H9 (cell line): ENCODE data around the gene TIA1. TPM values are rescaled to one million over a fixed set of nuclear protein-coding genes. Genes with fewer than 3 reads are reported as not detected.

Source experiments
- DNase-seq: peaks from one replicate; pipeline ENCODE4 v3.0.0-alpha.2; 2017
- H2AFZ ChIP-seq: one replicate; pipeline ENCODE4 v1.6.1; 2013; ENCODE audit warnings: mild to moderate bottlenecking, low read length, control low read depth, moderate library complexity
- H2AK5ac ChIP-seq: 2 replicates; pipeline ENCODE4 v1.6.1; 2013; ENCODE audit warnings: low read length, control low read depth, mixed read lengths; ENCODE audit not compliant: insufficient read length
- H2BK120ac ChIP-seq: one replicate; pipeline ENCODE4 v1.6.1; 2013; ENCODE audit warnings: low read depth, mild to moderate bottlenecking, low read length, control low read depth, inconsistent platforms; ENCODE audit not compliant: poor library complexity, severe bottlenecking
- H2BK12ac ChIP-seq: 2 replicates; pipeline ENCODE4 v1.6.1; 2013; ENCODE audit warnings: low read length, control low read depth, mixed read lengths, low read depth; ENCODE audit not compliant: insufficient read length
- H2BK15ac ChIP-seq: 2 replicates; pipeline ENCODE4 v1.6.1; 2013; ENCODE audit warnings: low read depth, low read length, control low read depth
- H2BK20ac ChIP-seq: one replicate; pipeline ENCODE4 v1.6.1; 2013; ENCODE audit warnings: low read depth, mild to moderate bottlenecking, low read length, control low read depth, inconsistent platforms; ENCODE audit not compliant: poor library complexity, severe bottlenecking
- H2BK5ac ChIP-seq: 2 replicates; pipeline ENCODE4 v1.6.1; 2013; ENCODE audit warnings: low read length, control low read depth, mixed read lengths; ENCODE audit not compliant: insufficient read length
- H3K14ac ChIP-seq: 2 replicates; pipeline ENCODE4 v1.6.1; 2013; ENCODE audit warnings: low read length, control low read depth; ENCODE audit not compliant: insufficient read depth
- H3K18ac ChIP-seq: 2 replicates; pipeline ENCODE4 v1.6.1; 2013; ENCODE audit warnings: low read depth, mild to moderate bottlenecking, mixed read lengths, low read length, control low read depth; ENCODE audit not compliant: insufficient read length
- H3K23ac ChIP-seq: 2 replicates; pipeline ENCODE4 v1.6.1; 2013; ENCODE audit warnings: low read length, control low read depth, mixed read lengths, low read depth; ENCODE audit not compliant: insufficient read length
- H3K23me2 ChIP-seq: 2 replicates; pipeline ENCODE4 v1.6.1; 2013; ENCODE audit warnings: low read depth, mild to moderate bottlenecking, mixed read lengths, low read length, control low read depth; ENCODE audit not compliant: insufficient read length, poor library complexity, severe bottlenecking
- H3K27ac ChIP-seq: 2 replicates; pipeline ENCODE4 v1.5.1; 2013; ENCODE audit warnings: low read length, control low read depth, mixed read lengths, low read depth; ENCODE audit not compliant: insufficient read length
- H3K27me3 ChIP-seq: 2 replicates; pipeline ENCODE4 v1.6.1; 2013; ENCODE audit warnings: low read length, control low read depth, inconsistent platforms; ENCODE audit not compliant: insufficient read depth
- H3K4ac ChIP-seq: 2 replicates; pipeline ENCODE4 v1.6.1; 2013; ENCODE audit warnings: low read depth, mild to moderate bottlenecking, control low read depth, inconsistent platforms, low read length, moderate library complexity
- H3K4me1 ChIP-seq: 2 replicates; pipeline ENCODE4 v1.6.1; 2013; ENCODE audit warnings: low read length, control low read depth, inconsistent platforms; ENCODE audit not compliant: insufficient read depth
- H3K4me2 ChIP-seq: 2 replicates; pipeline ENCODE4 v1.6.1; 2013; ENCODE audit warnings: low read length, control low read depth, mixed read lengths; ENCODE audit not compliant: insufficient read length, insufficient read depth
- H3K56ac ChIP-seq: 2 replicates; pipeline ENCODE4 v1.6.1; 2013; ENCODE audit warnings: low read depth, mild to moderate bottlenecking, mixed read lengths, low read length, control low read depth; ENCODE audit not compliant: insufficient read length
- H3K79me1 ChIP-seq: 2 replicates; pipeline ENCODE4 v1.6.1; 2013; ENCODE audit warnings: low read depth, mild to moderate bottlenecking, moderate library complexity, low read length, control low read depth, inconsistent platforms; ENCODE audit not compliant: insufficient read depth, poor library complexity, severe bottlenecking
- H3K79me2 ChIP-seq: 2 replicates; pipeline ENCODE4 v1.6.1; 2013; ENCODE audit warnings: low read length, control low read depth, inconsistent platforms; ENCODE audit not compliant: insufficient read depth
- H3K9ac ChIP-seq: 2 replicates; pipeline ENCODE4 v1.6.1; 2013; ENCODE audit warnings: low read length, control low read depth, mixed read lengths; ENCODE audit not compliant: insufficient read length; ENCODE audit errors: extremely low read depth
- H3K9me3 ChIP-seq: one replicate; pipeline ENCODE4 v1.6.1; 2013; ENCODE audit warnings: low read depth, low read length, inconsistent platforms; ENCODE audit not compliant: control insufficient read depth
- H3T11ph ChIP-seq: one replicate; pipeline ENCODE4 v1.6.1; 2013; ENCODE audit warnings: mild to moderate bottlenecking, low read length, control low read depth, inconsistent platforms
- H4K20me1 ChIP-seq: one replicate; pipeline ENCODE4 v1.6.1; 2013; ENCODE audit not compliant: control insufficient read depth, insufficient read length, insufficient read depth
- H4K5ac ChIP-seq: 2 replicates; pipeline ENCODE4 v1.6.1; 2013; ENCODE audit warnings: low read depth, mild to moderate bottlenecking, mixed read lengths, low read length, control low read depth; ENCODE audit not compliant: insufficient read length
- H4K8ac ChIP-seq: replicated peaks from 2 replicates; pipeline ENCODE4 v1.6.1; 2013; ENCODE audit warnings: low read length, control low read depth, mixed read lengths, low read depth; ENCODE audit not compliant: insufficient read length
- H4K91ac ChIP-seq: 2 replicates; pipeline ENCODE4 v1.6.1; 2013; ENCODE audit warnings: low read depth, mild to moderate bottlenecking, moderate library complexity, mixed read lengths, low read length, control low read depth; ENCODE audit not compliant: insufficient read length
- H3K27ac Mint-ChIP-seq, 3 experiments: 2 replicates in 2 of 3; 3 replicates in 1 of 3; pipeline ENCODE4 v1.8.0; 2020 to 2021; ENCODE audit warnings: mixed read lengths in 3 of 3, mild to moderate bottlenecking in 1 of 3, moderate library complexity in 1 of 3
- H3K27me3 Mint-ChIP-seq: 2 replicates; pipeline ENCODE4 v1.8.0; 2021; ENCODE audit warnings: low read depth, mild to moderate bottlenecking, moderate library complexity, mixed read lengths
- H3K36me3 Mint-ChIP-seq, 3 experiments: 2 replicates in 2 of 3; 3 replicates in 1 of 3; pipeline ENCODE4 v1.8.0; 2020 to 2021; ENCODE audit warnings: low read depth in 3 of 3, mixed read lengths in 3 of 3; ENCODE audit not compliant: insufficient read depth in 1 of 3
- H3K4me1 Mint-ChIP-seq, 2 experiments: 2 replicates each; pipeline ENCODE4 v1.8.0; 2020; ENCODE audit warnings: mixed read lengths in 2 of 2
- H3K4me3 Mint-ChIP-seq, 2 experiments: 2 replicates in 1 of 2; 3 replicates in 1 of 2; pipeline ENCODE4 v1.8.0; 2020 to 2021; ENCODE audit warnings: mild to moderate bottlenecking in 2 of 2, mixed read lengths in 2 of 2, moderate library complexity in 1 of 2
- H3K9me3 Mint-ChIP-seq, 2 experiments: 2 replicates in 1 of 2; 3 replicates in 1 of 2; pipeline ENCODE4 v1.8.0; 2020; ENCODE audit warnings: mild to moderate bottlenecking in 2 of 2, mixed read lengths in 2 of 2, moderate library complexity in 1 of 2
- CTCF ChIP-seq: fragments of 200-600 bp; sonication (generic); conservative IDR thresholded peaks from 3 replicates; pipeline ENCODE4 v1.8.0; 2021; ENCODE audit warnings: antibody characterized with exemption, mild to moderate bottlenecking
- WGBS: extraction: QIAGEN DNeasy Blood & Tissue Kit; methylation state at CpG from one replicate; pipeline ENCODE4 v1.1.7; 2013; ENCODE audit warnings: missing lambda C conversion rate, low lambda C conversion rate, mixed read lengths; ENCODE audit not compliant: insufficient read length; ENCODE audit errors: extremely low coverage; 5-methylcytosine and 5-hydroxymethylcytosine counted together
- total RNA-seq: library from RNA; stranded (reverse); gene quantifications from 2 replicates; pipeline ENCODE4 v1.2.1, GENCODE V29; 2021

The TIA1 gene
- total RNA-seq, 1 experiment from 2014 or later = 193 TPM

GRCh38 chr2:70214365-70214764 is 34.1 kb downstream of the TIA1 start:
- Mint-ChIP-seq H3K27ac (no peak overlapping the region), H3K27me3 (no peaks in the 10 kb centered on the region), H3K36me3 (peaks cover 32 to 81% (median 72%) of the 10 kb centered on the region in 3 experiments), H3K4me1 (no peaks in the 10 kb centered on the region), H3K4me3 (no peak overlapping the region), H3K9me3 (no peaks in the 10 kb centered on the region)
- H3K23me2 ChIP-seq = no peaks in the 10 kb centered on the region
- no peaks in the 10 kb centered on the region for H3K4me1 ChIP-seq
- no peak overlapping the region for H3K18ac ChIP-seq
- H2BK12ac ChIP-seq = no peak overlapping the region
- no peak overlapping the region for H3K23ac ChIP-seq
- no peak overlapping the region for H2BK15ac ChIP-seq
- H3K4me2 ChIP-seq = no peak overlapping the region
- no peak overlapping the region for H2BK120ac ChIP-seq
- no peak overlapping the region for H2BK20ac ChIP-seq
- H3K27me3 ChIP-seq = no peaks in the 10 kb centered on the region
- H2BK5ac ChIP-seq = no peak overlapping the region
- no peak overlapping the region for H3K4ac ChIP-seq
- no peak overlapping the region for H4K8ac ChIP-seq
- no peak for DNase-seq
- WGBS = no CpG with 5 or more reads among the region's 1 CpG
- H3K9me3 ChIP-seq = no peaks in the 10 kb centered on the region
- H3K79me2 ChIP-seq = no peaks in the 10 kb centered on the region
- no peak for TF ChIP-seq CTCF
- H4K91ac ChIP-seq = no peak overlapping the region
- no peak overlapping the region for H3K14ac ChIP-seq
- H2AFZ ChIP-seq = no peak overlapping the region
- H2AK5ac ChIP-seq = no peak overlapping the region
- no peak overlapping the region for H3K9ac ChIP-seq
- no peak overlapping the region for H3T11ph ChIP-seq
- no peak overlapping the region for H3K56ac ChIP-seq
- H3K79me1 ChIP-seq = no peaks in the 10 kb centered on the region
- no peak overlapping the region for H3K27ac ChIP-seq
- H4K20me1 ChIP-seq = no peaks in the 10 kb centered on the region
- no peak overlapping the region for H4K5ac ChIP-seq
